Heart left ventricle (tissue), 13 donors: ENCODE measurements around the gene CENATAC.

Source experiments
- POLR2A ChIP-seq, 2 donors: fragments of 450-650 bp; IDR thresholded peaks; one replicate each; pipeline ENCODE4 v1.6.1; 2017; ENCODE audit warnings: antibody characterized with exemption in 2 of 2, mild to moderate bottlenecking in 2 of 2, moderate library complexity in 2 of 2
- TF ChIP-seq, protein P1 (sequence below), 12 donors: fragments of 200-600 bp; sonication (generic) in 4 of 12; IDR thresholded peaks; one replicate each; pipeline versions ENCODE4 v1.5.0 to v1.8.0; 2018 to 2022; ENCODE audit warnings: antibody characterized with exemption in 12 of 12, mild to moderate bottlenecking in 5 of 12
- donor health status: ischemic (EF 13 %, LVEDD 7.1; RV severe dilation, severe dysfunction).
- donor health status: DM: no; HTN: yes; CAD: no.
- donor health status: DM: no; HTN: no; CAD: no.
- donor health status: ischemic (EF 25% LVEDD 6.9; RV normal size, moderate dysfunction).
- donor health status: ischemic (EF 25% LVEDD 5.7; RV mildly dilated, moderate dysfunction).
- donor health status: ischemic (EF 35%, LVEDD 5.7; RV mildly dilated, moderate dysfunction).
- donor health status: nonischemic (EF 11% LVEDD 7.7; RV severe dilation, severe dysfunction).
- donor health status: DM: yes; HTN: yes; CAD: no.
- donor health status: PGD.
- donor health status: ischemic (EF 29% LVEDD 5.4; RV normal size, mild dysfunction).
- donor health status: nonischemic (EF 23%, LVEDD 6.1; RV moderate dilation, normal function).

DNA sequence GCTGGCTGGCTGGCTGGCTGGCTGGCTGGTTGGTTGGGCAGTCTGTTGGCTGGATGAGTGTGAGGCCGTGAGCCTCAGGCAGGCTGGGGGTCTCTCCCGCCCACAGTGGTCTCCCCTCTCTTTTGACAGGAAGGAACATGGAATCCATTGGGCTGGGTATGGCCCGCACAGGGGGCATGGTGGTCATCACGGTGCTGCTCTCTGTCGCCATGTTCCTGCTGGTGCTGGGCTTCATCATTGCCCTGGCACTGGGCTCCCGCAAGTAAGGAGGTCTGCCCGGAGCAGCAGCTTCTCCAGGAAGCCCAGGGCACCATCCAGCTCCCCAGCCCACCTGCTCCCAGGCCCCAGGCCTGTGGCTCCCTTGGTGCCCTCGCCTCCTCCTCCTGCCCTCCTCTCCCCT, 40.0 kb upstream of the CENATAC start:
- TF ChIP-seq, protein P1, sequence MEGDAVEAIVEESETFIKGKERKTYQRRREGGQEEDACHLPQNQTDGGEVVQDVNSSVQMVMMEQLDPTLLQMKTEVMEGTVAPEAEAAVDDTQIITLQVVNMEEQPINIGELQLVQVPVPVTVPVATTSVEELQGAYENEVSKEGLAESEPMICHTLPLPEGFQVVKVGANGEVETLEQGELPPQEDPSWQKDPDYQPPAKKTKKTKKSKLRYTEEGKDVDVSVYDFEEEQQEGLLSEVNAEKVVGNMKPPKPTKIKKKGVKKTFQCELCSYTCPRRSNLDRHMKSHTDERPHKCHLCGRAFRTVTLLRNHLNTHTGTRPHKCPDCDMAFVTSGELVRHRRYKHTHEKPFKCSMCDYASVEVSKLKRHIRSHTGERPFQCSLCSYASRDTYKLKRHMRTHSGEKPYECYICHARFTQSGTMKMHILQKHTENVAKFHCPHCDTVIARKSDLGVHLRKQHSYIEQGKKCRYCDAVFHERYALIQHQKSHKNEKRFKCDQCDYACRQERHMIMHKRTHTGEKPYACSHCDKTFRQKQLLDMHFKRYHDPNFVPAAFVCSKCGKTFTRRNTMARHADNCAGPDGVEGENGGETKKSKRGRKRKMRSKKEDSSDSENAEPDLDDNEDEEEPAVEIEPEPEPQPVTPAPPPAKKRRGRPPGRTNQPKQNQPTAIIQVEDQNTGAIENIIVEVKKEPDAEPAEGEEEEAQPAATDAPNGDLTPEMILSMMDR (IDR thresholded peaks at IDR 0.05): no peak
- TF ChIP-seq POLR2A (IDR thresholded peaks at IDR 0.05): no peak
